Mesenchymal stem cell (in vitro differentiated cells and primary cell): ENCODE results near the gene ZFP64.

Experiments
- DNase-seq: peaks from one replicate; pipeline ENCODE4 v3.0.0-alpha.2; 2013
- H2AFZ ChIP-seq: one replicate; pipeline ENCODE4 v1.6.1; 2013; ENCODE audit warnings: low read depth, mild to moderate bottlenecking, control low read depth, inconsistent platforms, low read length, moderate library complexity
- H2AK5ac ChIP-seq: 2 replicates; pipeline ENCODE4 v1.6.1; 2013; ENCODE audit warnings: low read length, moderate library complexity, mild to moderate bottlenecking, inconsistent platforms; ENCODE audit not compliant: severe bottlenecking
- H2BK120ac ChIP-seq: one replicate; pipeline ENCODE4 v1.6.1; 2013; ENCODE audit warnings: low read depth, mild to moderate bottlenecking, inconsistent platforms, low read length, moderate library complexity
- H2BK12ac ChIP-seq, 2 experiments: one replicate each; pipeline ENCODE4 v1.6.1; 2013; ENCODE audit warnings: inconsistent platforms in 2 of 2, low read length in 2 of 2, mild to moderate bottlenecking in 2 of 2, moderate library complexity in 2 of 2, control low read depth in 1 of 2
- H2BK15ac ChIP-seq: one replicate; pipeline ENCODE4 v1.6.1; 2013; ENCODE audit warnings: mild to moderate bottlenecking, low read depth, inconsistent platforms; ENCODE audit not compliant: poor library complexity, severe bottlenecking
- H2BK5ac ChIP-seq: 2 replicates; pipeline ENCODE4 v1.6.1; 2013; ENCODE audit warnings: low read depth, mild to moderate bottlenecking, low read length, control low read depth, inconsistent platforms; ENCODE audit not compliant: poor library complexity, severe bottlenecking
- H3K14ac ChIP-seq, 2 experiments: one replicate each; pipeline ENCODE4 v1.6.1; 2013; ENCODE audit warnings: inconsistent platforms in 2 of 2, low read length in 2 of 2, control low read depth in 1 of 2, mild to moderate bottlenecking in 1 of 2, moderate library complexity in 1 of 2
- H3K18ac ChIP-seq, 2 experiments: one replicate each; pipeline ENCODE4 v1.6.1; 2013; ENCODE audit warnings: inconsistent platforms in 2 of 2, low read length in 2 of 2, control low read depth in 1 of 2, low read depth in 1 of 2, mild to moderate bottlenecking in 1 of 2
- H3K23ac ChIP-seq, 2 experiments: one replicate each; pipeline ENCODE4 v1.6.1; 2013; ENCODE audit warnings: inconsistent platforms in 2 of 2, low read length in 2 of 2, mild to moderate bottlenecking in 2 of 2, moderate library complexity in 2 of 2, control low read depth in 1 of 2
- H3K27ac ChIP-seq: 2 replicates; pipeline ENCODE4 v1.5.1; 2013; ENCODE audit warnings: mild to moderate bottlenecking, moderate library complexity, low read length, control low read depth, inconsistent platforms; ENCODE audit not compliant: poor library complexity, severe bottlenecking
- H3K27me3 ChIP-seq, 2 experiments: 2 replicates each; pipeline versions ENCODE4 v1.6.1 to v1.7.0; 2013; ENCODE audit warnings: low read length in 2 of 2, mild to moderate bottlenecking in 2 of 2, moderate library complexity in 2 of 2, control low read depth in 1 of 2, inconsistent platforms in 1 of 2; ENCODE audit not compliant: control insufficient read depth in 1 of 2, insufficient read depth in 1 of 2
- H3K36me3 ChIP-seq, 2 experiments: 2 replicates each; pipeline versions ENCODE4 v1.6.1 to v1.7.0; 2013; ENCODE audit warnings: low read length in 2 of 2, control low read depth in 1 of 2, inconsistent platforms in 1 of 2, low read depth in 1 of 2, mild to moderate bottlenecking in 1 of 2; ENCODE audit not compliant: insufficient read depth in 2 of 2, control insufficient read depth in 1 of 2
- H3K4ac ChIP-seq, 2 experiments: one replicate each; pipeline ENCODE4 v1.6.1; 2013; ENCODE audit warnings: inconsistent platforms in 2 of 2, low read length in 2 of 2, mild to moderate bottlenecking in 2 of 2, moderate library complexity in 2 of 2, control low read depth in 1 of 2, low read depth in 1 of 2
- H3K4me1 ChIP-seq: 2 replicates; pipeline ENCODE4 v1.6.1; 2013; ENCODE audit warnings: low read depth, low read length, control low read depth; ENCODE audit not compliant: control insufficient read depth, insufficient read depth
- H3K4me2 ChIP-seq: 2 replicates; pipeline ENCODE4 v1.6.1; 2013; ENCODE audit warnings: low read length, mild to moderate bottlenecking, inconsistent platforms; ENCODE audit not compliant: poor library complexity, severe bottlenecking
- H3K4me3 ChIP-seq, 2 experiments: 2 replicates each; pipeline versions ENCODE4 v1.5.1 to v1.7.0; 2013; ENCODE audit warnings: low read length in 2 of 2, mild to moderate bottlenecking in 2 of 2, control low read depth in 1 of 2, low read depth in 1 of 2; ENCODE audit not compliant: insufficient read depth in 1 of 2
- H3K79me1 ChIP-seq: replicated peaks from 2 replicates; pipeline ENCODE4 v1.6.1; 2013; ENCODE audit warnings: mild to moderate bottlenecking, control low read depth, low read length, inconsistent platforms; ENCODE audit not compliant: poor library complexity, severe bottlenecking
- H3K9ac ChIP-seq: 2 replicates; pipeline ENCODE4 v1.7.0; 2013; ENCODE audit warnings: mild to moderate bottlenecking, low read length, moderate library complexity
- H3K9me3 ChIP-seq: 2 replicates; pipeline ENCODE4 v1.7.0; 2013; ENCODE audit warnings: mild to moderate bottlenecking, low read length; ENCODE audit not compliant: control insufficient read depth
- H4K8ac ChIP-seq: one replicate; pipeline ENCODE4 v1.6.1; 2013; ENCODE audit warnings: inconsistent platforms, mild to moderate bottlenecking, low read length, moderate library complexity
- H4K91ac ChIP-seq: one replicate; pipeline ENCODE4 v1.6.1; 2013; ENCODE audit warnings: mild to moderate bottlenecking, low read length, inconsistent platforms
- WGBS: methylation state at CpG from one replicate; pipeline ENCODE4 v1.1.7; 2013; ENCODE audit warnings: mixed read lengths; 5-methylcytosine and 5-hydroxymethylcytosine counted together

ZFP64 gene

GRCh38 chr20:52212943-52213342 lies 21.4 kb upstream of the ZFP64 start:
- H3K18ac ChIP-seq = no peak overlapping the region
- H2BK5ac ChIP-seq = no peak overlapping the region
- H3K4me1 ChIP-seq = no peaks in the 10 kb centered on the region
- no peak overlapping the region for H3K4me3 ChIP-seq
- H3K9me3 ChIP-seq = peaks cover 22% of the 10 kb centered on the region
- no peak overlapping the region for H4K8ac ChIP-seq
- H2AFZ ChIP-seq = no peak overlapping the region
- DNase-seq = no peak
- H2BK12ac ChIP-seq = no peak overlapping the region
- H3K23ac ChIP-seq = no peak overlapping the region
- no peak overlapping the region for H3K9ac ChIP-seq
- H3K4me2 ChIP-seq = no peak overlapping the region
- H3K27ac ChIP-seq = no peak overlapping the region
- no peak overlapping the region for H2AK5ac ChIP-seq
- no peaks in the 10 kb centered on the region for H3K36me3 ChIP-seq
- H3K4ac ChIP-seq = no peak overlapping the region
- no peak overlapping the region for H3K14ac ChIP-seq
- 77% methylated on average over 2 of the region's 2 CpGs for WGBS
- H2BK120ac ChIP-seq = no peak overlapping the region
- H4K91ac ChIP-seq = no peak overlapping the region
- no peaks in the 10 kb centered on the region for H3K79me1 ChIP-seq
- H3K27me3 ChIP-seq = peaks cover 0 to 11% of the 10 kb centered on the region in 2 experiments
- H2BK15ac ChIP-seq = no peak overlapping the region

GRCh38 chr20:52210037-52210990 lies 18.7 kb upstream of the ZFP64 start:
- Histone ChIP-seq H3K27me3 (peaks cover 4 to 11% of the 10 kb centered on the region in 2 experiments), H3K9ac (no peak overlapping the region), H2BK5ac (no peak overlapping the region), H4K91ac (no peak overlapping the region), H2AK5ac (no peak overlapping the region), H3K36me3 (no peaks in the 10 kb centered on the region), H3K4me1 (no peaks in the 10 kb centered on the region), H3K18ac (no peak overlapping the region), H3K9me3 (peaks cover 22% of the 10 kb centered on the region), H3K4me3 (no peak overlapping the region), H3K23ac (no peak overlapping the region), H3K14ac (no peak overlapping the region), H2AFZ (no peak overlapping the region), H3K4me2 (no peak overlapping the region), H4K8ac (no peak overlapping the region), H3K27ac (no peak overlapping the region), H2BK12ac (no peak overlapping the region), H3K79me1 (no peaks in the 10 kb centered on the region), H2BK120ac (no peak overlapping the region), H3K4ac (no peak overlapping the region), H2BK15ac (no peak overlapping the region)
- WGBS = 93% methylated on average over 39 of the region's 39 CpGs
- DNase-seq = no peak

GRCh38 chr20:52209154-52209571 lies 17.6 kb upstream of the ZFP64 start:
- H3K27ac ChIP-seq = no peak overlapping the region
- no peak overlapping the region for H4K8ac ChIP-seq
- peaks cover 22% of the 10 kb centered on the region for H3K9me3 ChIP-seq
- H3K4ac ChIP-seq = no peak overlapping the region
- H3K18ac ChIP-seq = no peak overlapping the region
- no peak overlapping the region for H3K4me2 ChIP-seq
- H2AK5ac ChIP-seq = no peak overlapping the region
- H3K4me3 ChIP-seq = no peak overlapping the region
- no peak overlapping the region for H2AFZ ChIP-seq
- no peak overlapping the region for H3K9ac ChIP-seq
- no peak for DNase-seq
- no peaks in the 10 kb centered on the region for H3K79me1 ChIP-seq
- H2BK5ac ChIP-seq = no peak overlapping the region
- no peaks in the 10 kb centered on the region for H3K4me1 ChIP-seq
- WGBS = 30% methylated on average over 4 of the region's 4 CpGs
- H2BK120ac ChIP-seq = no peak overlapping the region
- H4K91ac ChIP-seq = no peak overlapping the region
- no peaks in the 10 kb centered on the region for H3K36me3 ChIP-seq
- H3K23ac ChIP-seq = no peak overlapping the region
- peaks cover 4 to 16% of the 10 kb centered on the region in 2 experiments for H3K27me3 ChIP-seq
- H3K14ac ChIP-seq = no peak overlapping the region
- no peak overlapping the region for H2BK12ac ChIP-seq
- no peak overlapping the region for H2BK15ac ChIP-seq

- H2BK15ac ChIP-seq = no peak overlapping the region
- H3K9ac ChIP-seq = no peak overlapping the region
- no peak overlapping the region for H2BK5ac ChIP-seq
- no peak overlapping the region for H3K14ac ChIP-seq
- H3K9me3 ChIP-seq = peaks cover 11% of the 10 kb centered on the region
- no peak overlapping the region for H4K91ac ChIP-seq
- no peak overlapping the region for H2AFZ ChIP-seq
- no peak for DNase-seq
- H3K18ac ChIP-seq = no peak overlapping the region
- no peak overlapping the region for H4K8ac ChIP-seq
- H2BK120ac ChIP-seq = no peak overlapping the region
- H3K4me2 ChIP-seq = no peak overlapping the region
- no peaks in the 10 kb centered on the region for H3K4me1 ChIP-seq
- H3K4ac ChIP-seq = no peak overlapping the region
- H3K4me3 ChIP-seq = no peak overlapping the region
- no peak overlapping the region for H3K23ac ChIP-seq
- no peak overlapping the region for H2BK12ac ChIP-seq
- H3K27ac ChIP-seq = no peak overlapping the region
- peaks cover 4 to 12% of the 10 kb centered on the region in 2 experiments for H3K27me3 ChIP-seq
- no peak overlapping the region for H2AK5ac ChIP-seq
- 93% methylated on average over 2 of the region's 3 CpGs for WGBS
- H3K79me1 ChIP-seq = no peaks in the 10 kb centered on the region
- H3K36me3 ChIP-seq = no peaks in the 10 kb centered on the region
Measured at GRCh38 chr20:52207020-52207810, 15.6 kb upstream of the ZFP64 start.
